HepG2 (cell line): ENCODE measurements around the gene DOK7. TPM values are rescaled to one million over a fixed set of nuclear protein-coding genes. Genes with fewer than 3 reads are reported as not detected.

Source experiments
- CC2D1A ChIP-seq: sonication (generic); formaldehyde crosslinking; IDR thresholded peaks from 2 replicates; pipeline ENCODE4 v1.8.1; 2023; ENCODE audit warnings: mild to moderate bottlenecking, missing genetic modification reagents
- FOXA1 ChIP-seq, 2 experiments: fragments of 450-650 bp in 1 of 2; sonication (generic) in 1 of 2; formaldehyde crosslinking in 1 of 2; IDR thresholded peaks; 2 replicates each; pipeline versions ENCODE4 v1.4.0 to v1.6.1; 2016 to 2020; ENCODE audit warnings: missing genetic modification reagents in 1 of 2
- HNRNPL ChIP-seq: fragments of 200-400 bp; formaldehyde crosslinking; IDR thresholded peaks from 2 replicates; pipeline ENCODE4 v1.6.1; 2017; ENCODE audit warnings: mild to moderate bottlenecking, low read depth, low read length
- IRF2 ChIP-seq: IDR thresholded peaks from 2 replicates; pipeline ENCODE4 v1.6.1; 2018; ENCODE audit warnings: missing genetic modification reagents, missing compliant biosample characterization
- PAF1 ChIP-seq: IDR thresholded peaks from 2 replicates; pipeline ENCODE4 v1.6.1; 2016; ENCODE audit warnings: missing genetic modification reagents, missing compliant biosample characterization
- SMAD9 ChIP-seq: sonication (generic); formaldehyde crosslinking; IDR thresholded peaks from 2 replicates; pipeline ENCODE4 v1.5.1; 2020; ENCODE audit warnings: mild to moderate bottlenecking, missing genetic modification reagents
- SPEN ChIP-seq: sonication (generic); formaldehyde crosslinking; IDR thresholded peaks from 2 replicates; pipeline ENCODE4 v1.5.1; 2020; ENCODE audit warnings: low read depth, mild to moderate bottlenecking, missing genetic modification reagents
- TCF12 ChIP-seq, 2 experiments: fragments of 450-650 bp in 1 of 2; sonication (generic) in 1 of 2; formaldehyde crosslinking in 1 of 2; IDR thresholded peaks; 2 replicates each; pipeline versions ENCODE4 v1.6.1 to v1.8.0; 2017 to 2022; ENCODE audit warnings: antibody characterized with exemption in 1 of 2, mild to moderate bottlenecking in 1 of 2, missing genetic modification reagents in 1 of 2, moderate library complexity in 1 of 2
- TFDP1 ChIP-seq: IDR thresholded peaks from 2 replicates; pipeline ENCODE4 v1.6.1; 2016; ENCODE audit warnings: missing compliant biosample characterization, missing genetic modification reagents, borderline replicate concordance
- XBP1 ChIP-seq: sonication (generic); formaldehyde crosslinking; IDR thresholded peaks from 2 replicates; pipeline ENCODE4 v1.5.0; 2020; ENCODE audit warnings: missing genetic modification reagents
- ZBTB4 ChIP-seq: sonication (generic); formaldehyde crosslinking; IDR thresholded peaks from 2 replicates; pipeline ENCODE4 v1.4.0; 2020; ENCODE audit warnings: missing genetic modification reagents, mild to moderate bottlenecking, borderline replicate concordance
- ZFP82 ChIP-seq: sonication (generic); formaldehyde crosslinking; IDR thresholded peaks from 2 replicates; pipeline ENCODE4 v1.5.1; 2020; ENCODE audit warnings: mild to moderate bottlenecking, missing genetic modification reagents, borderline replicate concordance
- ZNF274 ChIP-seq: sonication (generic); formaldehyde crosslinking; IDR thresholded peaks from 2 replicates; pipeline ENCODE4 v1.5.1; 2020; ENCODE audit warnings: mild to moderate bottlenecking, missing genetic modification reagents
- ZNF335 ChIP-seq: sonication (generic); formaldehyde crosslinking; IDR thresholded peaks from 2 replicates; pipeline ENCODE4 v1.4.0; 2020; ENCODE audit warnings: missing genetic modification reagents
- ZNF362 ChIP-seq: sonication (generic); formaldehyde crosslinking; IDR thresholded peaks from 2 replicates; pipeline ENCODE4 v1.4.0; 2020; ENCODE audit warnings: missing genetic modification reagents, mild to moderate bottlenecking, borderline replicate concordance
- ZNF414 ChIP-seq: sonication (generic); formaldehyde crosslinking; IDR thresholded peaks from 2 replicates; pipeline ENCODE4 v1.5.0; 2020; ENCODE audit warnings: missing genetic modification reagents
- ZNF710 ChIP-seq: sonication (generic); formaldehyde crosslinking; IDR thresholded peaks from 2 replicates; pipeline ENCODE4 v1.5.0; 2020; ENCODE audit warnings: mild to moderate bottlenecking, missing genetic modification reagents, borderline replicate concordance
- polyA plus RNA-seq, 8 experiments: library from polyadenylated mRNA; depleted of rRNA in 3 of 8; stranded (reverse) in 7 of 8; unstranded in 1 of 8; fragments of >200 nt; fragmentation: Illumina TruSeq in 4 of 8; extraction: Trizol in 4 of 8; gene quantifications; 2 replicates each; pipeline versions ENCODE4 v1.2.1 to v1.2.3, GENCODE V29; 2011 to 2016; ENCODE audit warnings: low read depth in 4 of 8, missing spikeins in 1 of 8, mixed read lengths in 1 of 8; ENCODE audit not compliant: insufficient read depth in 1 of 8
- total RNA-seq, 5 experiments: library from RNA; depleted of rRNA; stranded (reverse); fragments of >200 nt; fragmentation: Illumina TruSeq; extraction: Trizol; gene quantifications; 2 replicates each; pipeline ENCODE4 v1.2.3, GENCODE V29; 2016; ENCODE audit warnings: low read depth in 1 of 5

Gene DOK7
- total and polyA plus RNA-seq, 2 of the 13 experiments (the other 11 are each of a cell fraction or from before 2014, with no cell fraction given): 0.03 to 0.07 TPM

- TF ChIP-seq ZBTB4 (CRISPR knock-in tag) (0 out of 2 replicates have a peak, but pooled peaks have one; percentile 33), HNRNPL (no peak), ZNF335 (peak; percentile 75; the same call in 1 of the 2 replicates), ZNF414 (CRISPR knock-in tag) (0 out of 2 replicates have a peak, but pooled peaks have one; percentile 15), FOXA1 (IDR thresholded peaks at IDR 0.05) (no peak), FOXA1 (CRISPR knock-in tag; IDR thresholded peaks at IDR 0.05) (no peak), TFDP1 (CRISPR knock-in tag) (no peak), PAF1 (no peak), SMAD9 (CRISPR knock-in tag) (no peak), ZNF710 (peak; percentile 51), TCF12 (IDR thresholded peaks at IDR 0.05) (no peak), TCF12 (CRISPR knock-in tag; IDR thresholded peaks at IDR 0.05) (peak; percentile 77), ZNF274 (CRISPR knock-in tag) (no peak; the same call in 1 of the 2 replicates), XBP1 (CRISPR knock-in tag) (no peak), ZNF362 (CRISPR knock-in tag) (no peak), SPEN (peak; percentile 33), IRF2 (CRISPR knock-in tag) (no peak), ZFP82 (CRISPR knock-in tag) (no peak), CC2D1A (CRISPR knock-in tag) (no peak)
Measured at GRCh38 chr4:3441501-3442459, 21.3 kb upstream of the DOK7 start, which contains the start of gene HGFAC (continued).
